Measurements from ENCODE around the gene CAVIN3.

CAVIN3 gene

GRCh38 chr11:6320411-6321155 is at the start of gene CAVIN3:
CAVIN3 (minus strand) TSS chr11:6320501; CDS start chr11:6320476, 25 bp downstream.
- DNase-seq (ENCODE audit: low read depth in 4 of 4, low spot score in 1 of 4) = peak; percentile 24 to 79 (median 42)

GRCh38 chr11:6365659-6366058 is 45.4 kb upstream of the CAVIN3 start:
- DNase-seq (ENCODE audit: low read depth in 4 of 4, low spot score in 1 of 4) = no peak

GRCh38 chr11:6362873-6363678 is 42.8 kb upstream of the CAVIN3 start:
- DNase-seq (ENCODE audit: low read depth in 4 of 4, low spot score in 1 of 4) = peak; percentile 41 to 59 (median 48)

- DNase-seq (ENCODE audit: low read depth in 4 of 4, low spot score in 1 of 4) = no peak
These were observed 42.0 kb upstream of the CAVIN3 start for GRCh38 chr11:6362185-6362872.

- no peak for DNase-seq (ENCODE audit: low read depth in 4 of 4, low spot score in 1 of 4)
These were observed 39.9 kb upstream of the CAVIN3 start for GRCh38 chr11:6360183-6360582.

GRCh38 chr11:6357222-6357621 is 36.9 kb upstream of the CAVIN3 start:
- peak in 1 of 4 experiments; percentile 34 for DNase-seq (ENCODE audit: low read depth in 4 of 4, low spot score in 1 of 4)

- no peak for DNase-seq (ENCODE audit: low read depth in 4 of 4, low spot score in 1 of 4)
These were observed 36.3 kb upstream of the CAVIN3 start for GRCh38 chr11:6356503-6357055.

GRCh38 chr11:6354651-6355485 is 34.6 kb upstream of the CAVIN3 start:
- DNase-seq (ENCODE audit: low read depth in 4 of 4, low spot score in 1 of 4) = no peak

GRCh38 chr11:6353367-6353987 is 33.2 kb upstream of the CAVIN3 start:
- DNase-seq (ENCODE audit: low read depth in 4 of 4, low spot score in 1 of 4) = peak; percentile 28 to 38 (median 30)

- DNase-seq (ENCODE audit: low read depth in 4 of 4, low spot score in 1 of 4) = peak in 1 of 4 experiments; percentile 10
These were observed 31.6 kb upstream of the CAVIN3 start for GRCh38 chr11:6351782-6352382.

- DNase-seq (ENCODE audit: low read depth in 4 of 4, low spot score in 1 of 4) = no peak
These were observed 30.2 kb upstream of the CAVIN3 start for GRCh38 chr11:6350486-6350885.

- DNase-seq (ENCODE audit: low read depth in 4 of 4, low spot score in 1 of 4) = no peak
These were observed 29.7 kb upstream of the CAVIN3 start for GRCh38 chr11:6350043-6350442.

GRCh38 chr11:6345366-6345765 is 25.1 kb upstream of the CAVIN3 start:
- DNase-seq (ENCODE audit: low read depth in 4 of 4, low spot score in 1 of 4) = no peak

GRCh38 chr11:6336293-6336692 is 16.0 kb upstream of the CAVIN3 start:
- DNase-seq (ENCODE audit: low read depth in 4 of 4, low spot score in 1 of 4) = no peak

- DNase-seq (ENCODE audit: low read depth in 4 of 4, low spot score in 1 of 4) = no peak
These were observed 14.5 kb upstream of the CAVIN3 start for GRCh38 chr11:6334806-6335205.

GRCh38 chr11:6333095-6333494 is 12.8 kb upstream of the CAVIN3 start:
- DNase-seq (ENCODE audit: low read depth in 4 of 4, low spot score in 1 of 4) = no peak

- DNase-seq (ENCODE audit: low read depth in 4 of 4, low spot score in 1 of 4) = no peak
These were observed 11.8 kb upstream of the CAVIN3 start for GRCh38 chr11:6332066-6332465.

GRCh38 chr11:6328321-6328720 is 8.0 kb upstream of the CAVIN3 start:
- no peak for DNase-seq (ENCODE audit: low read depth in 4 of 4, low spot score in 1 of 4)

GRCh38 chr11:6327806-6328205 is 7.5 kb upstream of the CAVIN3 start:
- DNase-seq (ENCODE audit: low read depth in 4 of 4, low spot score in 1 of 4) = no peak

- no peak for DNase-seq (ENCODE audit: low read depth in 4 of 4, low spot score in 1 of 4)
These were observed 6.7 kb upstream of the CAVIN3 start for GRCh38 chr11:6326985-6327384.
